ENCODE data around the gene GIT2. TPM values are rescaled to one million over a fixed set of nuclear protein-coding genes. Genes with fewer than 3 reads are reported as not detected.

Gene GIT2
- total and polyA plus RNA-seq, 10 donors = 26.5 to 169 (median 121) TPM

DNA sequence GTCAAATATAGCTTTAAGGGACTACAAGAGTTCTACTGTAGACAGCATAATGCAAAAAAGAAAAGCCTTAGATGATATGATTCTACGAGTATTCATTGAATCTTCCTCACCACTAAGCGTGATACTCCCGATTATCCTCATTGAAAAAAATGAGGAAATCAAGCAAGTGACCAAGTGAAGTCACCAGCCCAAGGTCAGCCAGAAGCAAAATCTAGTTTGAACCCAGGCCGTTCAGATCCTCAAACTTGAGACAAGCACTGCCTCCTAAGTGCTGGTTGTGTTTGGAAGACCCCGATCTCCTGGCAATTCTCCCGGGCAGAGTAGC is 845 bp downstream of the GIT2 start:
- Histone ChIP-seq H3K9me3 (no peaks in the 10 kb centered on the region), H3K4me3 (peak overlapping the region; percentile 71 to 97 (median 84)), H3K27me3 (replicated peaks in 1 of 7) (no peaks in the 10 kb centered on the region), H3K4me1 (peaks cover 30 to 87% (median 68%) of the 10 kb centered on the region in 6 donors), H3K27ac (peak overlapping the region; percentile 92 to 100 (median 98)), H3K36me3 (peaks cover 0 to 28% (median 9%) of the 10 kb centered on the region in 6 donors)
- WGBS, 5 donors = 0 to 2% (median 1%) methylated on average over 6 of the region's 6 CpGs
- intact Hi-C loops (cut with DNase I; ENCODE audit: low total_unique reads) = no loop called here
- no peak for DNase-seq
- TF ChIP-seq POLR2A (IDR thresholded peaks at IDR 0.05) (no peak), POLR2AphosphoS5 (IDR thresholded peaks at IDR 0.05) (no peak)
- TF ChIP-seq, protein P1, sequence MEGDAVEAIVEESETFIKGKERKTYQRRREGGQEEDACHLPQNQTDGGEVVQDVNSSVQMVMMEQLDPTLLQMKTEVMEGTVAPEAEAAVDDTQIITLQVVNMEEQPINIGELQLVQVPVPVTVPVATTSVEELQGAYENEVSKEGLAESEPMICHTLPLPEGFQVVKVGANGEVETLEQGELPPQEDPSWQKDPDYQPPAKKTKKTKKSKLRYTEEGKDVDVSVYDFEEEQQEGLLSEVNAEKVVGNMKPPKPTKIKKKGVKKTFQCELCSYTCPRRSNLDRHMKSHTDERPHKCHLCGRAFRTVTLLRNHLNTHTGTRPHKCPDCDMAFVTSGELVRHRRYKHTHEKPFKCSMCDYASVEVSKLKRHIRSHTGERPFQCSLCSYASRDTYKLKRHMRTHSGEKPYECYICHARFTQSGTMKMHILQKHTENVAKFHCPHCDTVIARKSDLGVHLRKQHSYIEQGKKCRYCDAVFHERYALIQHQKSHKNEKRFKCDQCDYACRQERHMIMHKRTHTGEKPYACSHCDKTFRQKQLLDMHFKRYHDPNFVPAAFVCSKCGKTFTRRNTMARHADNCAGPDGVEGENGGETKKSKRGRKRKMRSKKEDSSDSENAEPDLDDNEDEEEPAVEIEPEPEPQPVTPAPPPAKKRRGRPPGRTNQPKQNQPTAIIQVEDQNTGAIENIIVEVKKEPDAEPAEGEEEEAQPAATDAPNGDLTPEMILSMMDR (IDR thresholded peaks at IDR 0.05 in 8 of 11, conservative IDR thresholded peaks at IDR 0.05 in 3 of 11) = no peak

DNA sequence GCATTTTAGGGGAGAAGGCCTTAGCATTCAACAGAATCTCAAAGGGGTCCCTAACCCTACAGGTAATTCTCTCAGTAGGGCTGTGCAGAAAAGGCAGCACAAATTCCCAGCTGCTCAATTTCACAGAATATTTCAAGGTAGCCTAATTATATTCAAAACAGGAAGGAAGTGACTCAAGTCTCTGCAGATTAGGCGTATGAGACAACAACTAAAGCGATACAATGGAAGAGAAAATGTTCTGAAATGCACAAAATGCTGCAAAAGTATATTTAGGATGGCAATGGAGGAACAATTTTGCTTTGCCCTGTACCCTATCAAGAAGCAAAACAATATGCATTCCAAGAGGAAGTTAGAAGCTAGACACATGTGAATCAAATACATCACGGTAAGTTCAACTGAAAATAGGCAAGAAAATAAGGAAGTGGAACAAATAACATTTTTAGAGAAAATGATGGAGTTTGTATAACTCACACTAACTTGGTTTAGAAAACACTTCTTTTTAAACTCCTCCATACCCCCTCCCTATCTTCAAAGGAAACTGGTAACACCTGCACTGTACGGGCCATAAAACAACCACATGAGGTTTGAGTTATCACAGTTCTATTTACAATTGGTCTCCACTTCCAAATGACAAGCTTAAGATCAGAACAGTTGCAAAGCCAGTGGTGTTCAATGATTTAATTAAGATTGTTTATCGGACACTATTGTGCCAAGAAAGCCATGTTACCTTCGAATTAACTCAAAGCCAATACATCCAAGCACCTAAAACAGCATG is 1.6 kb downstream of the GIT2 start:
- TF ChIP-seq, protein P1 (IDR thresholded peaks at IDR 0.05 in 8 of 11, conservative IDR thresholded peaks at IDR 0.05 in 3 of 11) = no peak
- TF ChIP-seq POLR2AphosphoS5 (IDR thresholded peaks at IDR 0.05) = no peak
- no peak for TF ChIP-seq POLR2A (IDR thresholded peaks at IDR 0.05)
- 8 to 12% (median 11%) methylated on average over 6 of the region's 6 CpGs for WGBS, 5 donors
- Histone ChIP-seq H3K9me3 (no peaks in the 10 kb centered on the region), H3K36me3 (peaks cover 0 to 35% (median 12%) of the 10 kb centered on the region in 6 donors), H3K27ac (peak overlapping the region; percentile 92 to 100 (median 98)), H3K4me3 (peak overlapping the region; percentile 71 to 97 (median 84)), H3K27me3 (replicated peaks in 1 of 7) (no peaks in the 10 kb centered on the region), H3K4me1 (peaks cover 28 to 88% (median 65%) of the 10 kb centered on the region in 6 donors)
- intact Hi-C loops (cut with DNase I; ENCODE audit: low total_unique reads) = no loop called here
- no peak for DNase-seq

DNA sequence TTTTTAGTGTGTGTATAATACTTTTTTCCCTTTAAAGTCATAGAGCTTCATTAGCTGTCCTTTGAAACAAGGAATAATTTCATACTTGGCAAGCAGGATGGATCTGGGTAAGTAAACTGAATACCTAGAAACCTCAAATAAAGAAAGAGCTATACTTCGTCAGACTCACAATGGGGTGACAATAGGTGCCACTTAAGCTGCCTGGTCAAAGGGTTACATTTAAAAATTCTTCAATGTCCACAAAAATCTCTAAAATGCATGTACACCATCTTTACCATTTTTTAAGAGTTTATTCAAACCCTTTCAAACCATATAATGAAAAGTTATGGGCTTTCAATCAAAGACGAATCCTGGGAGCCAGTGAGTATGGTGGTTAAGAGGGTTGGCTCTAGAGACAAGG is 3.1 kb downstream of the GIT2 start:
- no peak for DNase-seq
- no peak overlapping the region for H3K4me3 ChIP-seq
- peaks cover 24 to 95% (median 65%) of the 10 kb centered on the region in 6 donors for H3K4me1 ChIP-seq
- peaks cover 0 to 50% (median 26%) of the 10 kb centered on the region in 6 donors for H3K36me3 ChIP-seq
- 79 to 88% (median 84%) methylated on average over 2 of the region's 2 CpGs for WGBS, 5 donors
- peak overlapping the region in 4 of 8 donors; percentile 97 to 100 (median 100) for H3K27ac ChIP-seq
- H3K9me3 ChIP-seq = no peaks in the 10 kb centered on the region
- intact Hi-C loops (cut with DNase I; ENCODE audit: low total_unique reads) = no loop called here
- TF ChIP-seq POLR2AphosphoS5 (IDR thresholded peaks at IDR 0.05) (no peak), POLR2A (IDR thresholded peaks at IDR 0.05) (no peak)
- TF ChIP-seq, protein P1 (IDR thresholded peaks at IDR 0.05 in 8 of 11, conservative IDR thresholded peaks at IDR 0.05 in 3 of 11) = no peak
- no peaks in the 10 kb centered on the region for H3K27me3 ChIP-seq (replicated peaks in 1 of 7)

DNA sequence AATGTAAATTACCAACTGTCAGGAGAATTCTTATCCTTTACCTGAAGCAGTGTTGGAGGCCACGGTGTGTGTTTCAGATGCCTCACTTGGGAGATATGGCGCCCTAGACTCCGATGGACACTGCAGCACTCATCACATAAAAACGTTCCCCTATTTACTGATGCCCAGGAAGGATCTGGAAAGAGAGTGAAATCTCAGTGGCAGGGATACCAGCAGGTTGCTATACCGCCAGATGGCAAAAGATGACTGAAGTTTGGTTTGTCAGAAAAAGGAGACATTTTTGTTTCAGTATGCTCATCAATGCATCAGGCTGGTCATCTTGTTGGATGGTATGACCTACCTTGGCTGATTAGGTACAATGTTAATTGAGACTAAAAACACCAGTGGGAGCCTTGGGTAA is 4.6 kb downstream of the GIT2 start:
- WGBS, 5 donors = 87 to 97% (median 92%) methylated on average over 5 of the region's 5 CpGs
- Histone ChIP-seq H3K4me1 (peaks cover 24 to 80% (median 54%) of the 10 kb centered on the region in 6 donors), H3K36me3 (peaks cover 0 to 65% (median 41%) of the 10 kb centered on the region in 6 donors), H3K27me3 (replicated peaks in 1 of 7) (no peaks in the 10 kb centered on the region), H3K4me3 (no peak overlapping the region), H3K9me3 (no peaks in the 10 kb centered on the region), H3K27ac (no peak overlapping the region)
- intact Hi-C loops (cut with DNase I; ENCODE audit: low total_unique reads) = no loop called here
- TF ChIP-seq POLR2A (IDR thresholded peaks at IDR 0.05) (no peak), POLR2AphosphoS5 (IDR thresholded peaks at IDR 0.05) (no peak)
- TF ChIP-seq, protein P1 (IDR thresholded peaks at IDR 0.05 in 8 of 11, conservative IDR thresholded peaks at IDR 0.05 in 3 of 11) = no peak
- DNase-seq = no peak

Data from spleen (tissue), 11 donors.